HG03442 (cell line): ENCODE measurements around the gene PUS1.
A peak's percentile ranks its signal among the peaks of the same experiment; 100 is the strongest.
"Not testable (repeated sequence)": the region's sequence is repeated elsewhere in the genome, so short reads cannot be mapped to it uniquely, and the experiment has no call there.

Source experiments
- ATAC-seq: cut with Tn5 transposase; IDR thresholded peaks from one replicate; pipeline ENCODE4 v1.9.1; 2021; ENCODE audit warnings: mild to moderate bottlenecking, moderate library complexity; ENCODE audit not compliant: unreplicated experiment

Gene PUS1

DNA sequence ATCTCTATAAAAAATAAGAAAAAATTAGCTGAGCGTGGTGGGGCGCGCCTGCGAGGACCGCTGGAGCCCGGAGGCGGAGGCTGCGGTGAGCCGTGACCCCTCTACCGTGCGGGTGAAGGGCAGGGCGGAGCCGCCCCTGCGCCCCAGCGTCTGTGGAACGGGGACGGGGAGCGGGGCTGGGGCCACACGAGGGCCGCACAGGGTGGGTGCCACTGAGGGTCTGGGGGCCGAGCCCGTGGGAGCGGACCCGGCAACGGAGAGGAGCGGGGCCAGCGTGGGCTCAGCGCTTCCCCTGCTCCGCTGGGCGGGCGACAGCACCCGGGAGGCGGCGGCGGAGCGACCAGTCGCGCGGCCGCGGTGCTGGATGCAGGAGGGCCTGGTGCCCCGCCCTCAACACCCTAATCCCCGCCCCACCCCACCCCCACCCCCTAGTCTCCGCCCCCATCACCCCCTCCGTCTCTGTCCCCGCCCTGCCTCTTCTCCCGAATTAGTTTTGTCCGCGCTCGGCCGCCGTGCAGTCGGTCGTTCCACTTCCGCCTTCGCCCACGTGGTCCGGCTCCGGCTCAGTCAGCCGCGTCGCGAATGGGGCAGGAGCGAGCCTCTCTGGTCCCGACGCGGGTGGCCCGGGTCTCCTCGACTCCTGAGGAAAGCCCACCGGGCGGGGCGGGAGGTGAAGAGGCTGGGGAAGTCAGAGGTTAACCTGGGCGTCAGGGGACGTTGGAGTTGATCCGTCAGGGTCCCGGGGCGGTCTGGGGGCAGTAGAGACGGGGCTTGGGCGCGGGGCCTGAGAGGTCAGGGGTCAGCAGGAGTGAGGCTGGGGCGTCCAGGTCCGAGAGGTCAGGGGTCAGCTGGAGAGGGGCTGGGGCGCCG, at the start of gene PUS1:
Gene PUS1 (plus strand): TSS at position 566 of the 870 bp plus-strand sequence. CDS start 447 bp downstream, outside the sequence.
- ATAC-seq, result peak; percentile 57

DNA sequence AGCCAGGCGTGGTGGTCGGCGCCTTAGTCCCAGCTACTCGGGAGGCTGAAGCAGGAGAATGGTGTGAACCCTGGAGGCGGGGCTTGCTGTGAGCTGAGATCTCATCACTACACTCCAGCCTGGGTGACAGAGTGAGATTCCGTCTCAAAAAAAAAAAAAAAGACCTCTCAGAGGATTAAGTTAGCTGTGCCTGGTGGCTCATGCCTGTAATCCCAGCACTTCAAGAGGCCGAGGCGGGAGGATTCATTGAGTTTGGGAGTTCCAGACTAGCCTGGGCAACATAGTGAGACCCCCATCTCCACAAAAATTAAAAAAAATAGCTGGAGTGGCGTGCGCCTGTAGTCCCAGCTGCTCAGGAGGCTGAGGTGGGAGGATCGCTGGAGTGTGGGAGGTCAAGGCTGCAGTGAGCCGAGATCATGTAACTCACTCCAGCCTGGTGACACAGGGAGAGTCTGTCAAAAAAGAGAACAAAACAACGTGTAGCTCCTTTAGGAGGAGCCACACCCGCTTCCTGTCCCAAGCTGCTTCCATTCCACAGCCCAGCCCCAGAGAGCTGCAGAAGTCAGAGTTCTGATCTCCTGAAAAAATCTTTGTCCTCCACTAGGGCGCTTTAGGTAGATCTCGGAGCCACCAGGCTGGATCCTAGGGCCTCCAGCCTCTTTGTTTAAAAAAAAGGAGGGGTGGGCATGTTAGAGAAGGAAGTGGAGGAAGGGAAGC, 46.1 kb upstream of the PUS1 start:
- ATAC-seq, result no peak

DNA sequence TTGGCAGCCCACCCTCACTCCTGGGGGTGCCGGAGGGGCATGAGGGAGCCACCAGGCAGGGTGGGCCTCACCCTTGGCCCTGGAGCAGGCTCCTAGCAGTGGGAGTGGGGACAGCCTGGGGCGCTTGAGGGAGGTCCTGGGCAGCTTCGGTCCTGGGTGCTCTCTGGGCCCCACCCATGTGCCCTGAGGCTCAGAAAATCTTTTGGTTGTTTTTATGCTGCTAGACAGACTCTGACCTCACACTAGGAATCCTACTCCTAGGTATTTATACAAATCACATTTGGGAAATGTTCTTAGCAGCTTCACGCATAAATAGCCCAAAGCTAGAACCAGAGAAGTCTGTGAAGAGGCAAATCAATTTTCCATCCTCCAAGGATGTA, 45.6 kb upstream of the PUS1 start:
- ATAC-seq, result no peak

DNA sequence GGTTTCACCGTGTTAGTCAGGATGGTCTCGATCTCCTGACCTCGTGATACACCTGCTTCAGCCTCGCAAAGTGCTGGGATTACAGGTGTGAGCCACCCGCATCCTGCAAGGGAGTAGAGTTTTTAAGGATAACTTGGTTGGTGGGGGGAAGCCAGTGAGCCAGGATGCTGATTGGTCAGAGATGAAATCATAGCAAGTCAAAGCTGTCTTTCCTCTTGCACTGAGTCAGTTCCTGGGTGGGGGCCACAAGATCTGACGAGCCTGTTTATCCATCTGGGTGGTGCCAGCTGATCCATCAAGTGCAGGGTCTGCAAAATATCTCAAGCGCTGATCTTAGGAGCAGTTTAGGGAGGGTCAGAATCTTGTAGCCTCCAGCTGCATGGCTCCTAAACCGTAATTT, 44.0 kb upstream of the PUS1 start:
- not testable (repeated sequence) for ATAC-seq

DNA sequence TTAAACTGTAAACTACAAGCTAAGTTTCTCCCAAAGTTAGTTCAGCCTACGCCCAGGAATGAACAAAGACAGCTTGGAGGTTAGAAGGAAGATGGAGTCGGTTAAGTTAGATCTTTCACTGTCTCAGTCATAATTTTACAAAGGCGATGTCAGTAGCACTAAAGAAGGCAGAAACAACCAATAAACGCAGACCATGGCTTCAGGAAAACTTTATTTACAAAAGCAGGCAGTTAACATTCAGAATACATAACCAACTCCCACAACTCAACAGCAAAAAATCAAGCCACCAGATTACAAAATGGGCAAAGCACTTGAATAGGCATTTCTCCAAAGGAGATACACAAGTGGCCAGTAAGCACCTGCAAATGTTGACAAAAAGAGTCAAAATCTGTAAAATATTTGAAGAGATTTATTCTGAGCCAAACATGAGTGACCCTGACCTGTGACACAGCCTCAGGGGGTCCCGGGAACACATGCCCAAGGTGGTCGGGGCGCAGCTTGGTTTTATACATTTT, 43.5 kb upstream of the PUS1 start:
- no peak for ATAC-seq

DNA sequence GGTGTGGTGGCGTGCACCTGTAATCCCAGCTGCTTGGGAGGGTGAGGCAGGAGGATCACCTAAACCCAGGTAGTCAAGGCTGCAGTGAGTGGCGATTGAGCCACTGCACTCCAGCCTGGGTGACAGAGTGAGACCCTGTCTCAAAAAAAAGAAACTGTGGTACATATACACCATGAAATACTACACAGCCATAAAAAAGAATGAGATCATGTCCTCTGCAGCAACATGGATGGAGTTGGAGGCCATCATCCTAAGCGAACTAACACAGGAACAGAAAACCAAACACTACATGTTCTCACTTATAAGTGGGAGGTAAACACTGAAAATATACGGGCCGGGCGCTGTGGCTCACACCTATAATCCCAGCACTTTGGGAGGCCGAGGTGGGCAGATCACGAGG, 37.4 kb upstream of the PUS1 start:
- not testable (repeated sequence) for ATAC-seq

DNA sequence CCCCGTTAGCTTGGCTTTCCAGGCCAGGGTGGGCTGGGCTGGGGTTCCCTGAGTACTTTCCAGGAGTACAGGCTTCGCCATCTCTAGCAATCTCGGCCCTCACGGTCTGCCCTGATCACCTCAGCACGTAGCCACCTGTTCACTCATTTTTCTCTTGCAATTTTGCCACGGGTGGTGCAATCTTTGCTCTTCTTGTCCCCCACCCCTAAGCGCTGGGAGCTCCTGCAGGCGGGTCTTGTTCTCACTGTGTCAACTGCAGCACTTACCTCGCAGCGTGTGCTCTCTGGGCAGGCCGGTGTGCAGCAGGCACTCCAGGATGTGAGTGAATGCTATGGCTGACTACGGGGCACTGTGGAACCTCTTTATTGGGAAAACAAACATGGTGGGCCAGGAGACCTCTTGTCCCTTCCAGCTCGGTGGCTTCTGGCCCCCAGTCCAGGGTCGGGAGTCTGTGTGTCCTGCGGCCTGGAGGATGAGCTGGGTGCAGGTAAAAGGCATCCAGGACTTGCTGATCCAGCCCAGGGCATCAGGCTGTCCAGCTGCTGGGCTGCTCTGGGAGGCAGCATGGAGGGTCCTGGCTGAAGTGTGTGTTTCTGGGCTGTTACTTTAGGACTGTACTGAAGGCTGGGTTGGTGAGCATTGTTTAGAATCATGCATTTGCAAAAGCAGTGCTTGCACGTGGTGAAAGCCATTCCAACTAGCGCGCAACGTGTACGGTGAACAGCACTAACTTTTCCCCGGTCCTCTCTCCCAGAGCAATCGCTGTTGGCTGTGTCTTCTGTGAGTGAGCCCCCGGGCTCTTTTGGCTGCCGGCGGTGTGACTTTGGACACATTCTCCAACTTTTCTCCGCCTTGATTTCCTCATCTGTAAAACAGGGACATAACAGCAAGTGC, 36.1 kb upstream of the PUS1 start:
- no peak for ATAC-seq

DNA sequence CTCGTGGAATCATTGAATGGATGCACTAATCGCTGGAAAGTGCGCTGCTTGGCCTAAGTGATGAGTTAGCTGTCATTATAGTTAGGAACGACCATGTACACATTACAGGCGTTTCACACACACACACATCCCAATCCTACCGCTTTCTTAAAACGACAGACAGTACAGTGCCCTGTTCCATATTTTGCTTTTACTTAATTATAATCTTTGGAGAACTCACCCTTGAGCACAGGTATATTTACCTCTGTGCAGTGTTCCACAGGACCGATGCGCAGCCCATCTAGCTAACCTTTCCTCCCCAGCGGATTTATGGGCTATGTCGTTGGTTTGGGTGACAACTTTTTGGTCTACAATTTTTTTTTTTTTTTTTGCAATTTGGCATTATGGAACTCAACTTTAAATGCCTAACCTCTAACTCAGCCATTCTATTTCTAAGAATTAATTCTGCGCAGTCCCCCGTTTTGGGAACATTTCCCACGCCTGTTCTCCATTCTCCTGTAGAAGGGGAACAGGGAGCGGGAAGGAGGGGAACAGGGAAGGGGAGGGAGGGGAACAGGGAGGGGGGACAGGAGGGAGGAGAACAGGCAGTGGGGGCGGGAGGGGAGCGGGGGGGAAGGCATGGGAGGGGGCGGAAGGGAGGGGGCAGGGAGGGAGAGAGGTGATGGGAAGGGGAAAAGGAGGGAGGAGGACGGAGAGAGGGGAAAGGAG, 35.3 kb upstream of the PUS1 start:
- no peak for ATAC-seq

DNA sequence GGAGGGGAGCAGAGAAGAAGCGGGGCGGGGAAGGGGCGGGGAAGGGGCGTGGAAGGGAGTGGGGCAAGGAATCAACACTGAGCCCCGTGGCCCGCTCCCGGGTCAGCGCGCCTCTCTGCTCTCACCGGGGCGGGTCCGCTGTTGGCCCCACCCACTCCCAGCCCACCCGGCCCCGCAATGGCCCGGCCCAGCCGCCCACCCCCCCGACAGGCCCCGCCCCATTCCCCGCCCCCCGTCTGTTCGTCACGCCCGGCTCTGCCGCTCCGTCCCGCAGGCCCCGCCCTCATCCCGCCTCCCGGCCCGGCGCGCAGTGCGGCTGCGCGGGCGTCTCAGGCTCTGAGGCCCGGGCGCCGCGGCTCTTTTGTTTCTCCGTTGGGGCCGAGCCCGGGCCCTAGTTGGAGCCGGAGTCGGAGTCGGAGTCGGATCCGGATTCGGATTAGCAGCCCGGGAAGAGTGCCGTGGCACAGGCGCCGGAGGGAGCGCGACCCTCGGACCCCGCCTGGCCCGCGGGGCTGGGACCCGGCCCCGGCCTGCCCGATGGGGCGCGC, 34.7 kb upstream of the PUS1 start, which contains the start of gene ULK1:
Gene ULK1 (plus strand): TSS at position 310 of the 548 bp plus-strand sequence. CDS start 380 bp downstream, outside the sequence.
- ATAC-seq, result peak; percentile 76

DNA sequence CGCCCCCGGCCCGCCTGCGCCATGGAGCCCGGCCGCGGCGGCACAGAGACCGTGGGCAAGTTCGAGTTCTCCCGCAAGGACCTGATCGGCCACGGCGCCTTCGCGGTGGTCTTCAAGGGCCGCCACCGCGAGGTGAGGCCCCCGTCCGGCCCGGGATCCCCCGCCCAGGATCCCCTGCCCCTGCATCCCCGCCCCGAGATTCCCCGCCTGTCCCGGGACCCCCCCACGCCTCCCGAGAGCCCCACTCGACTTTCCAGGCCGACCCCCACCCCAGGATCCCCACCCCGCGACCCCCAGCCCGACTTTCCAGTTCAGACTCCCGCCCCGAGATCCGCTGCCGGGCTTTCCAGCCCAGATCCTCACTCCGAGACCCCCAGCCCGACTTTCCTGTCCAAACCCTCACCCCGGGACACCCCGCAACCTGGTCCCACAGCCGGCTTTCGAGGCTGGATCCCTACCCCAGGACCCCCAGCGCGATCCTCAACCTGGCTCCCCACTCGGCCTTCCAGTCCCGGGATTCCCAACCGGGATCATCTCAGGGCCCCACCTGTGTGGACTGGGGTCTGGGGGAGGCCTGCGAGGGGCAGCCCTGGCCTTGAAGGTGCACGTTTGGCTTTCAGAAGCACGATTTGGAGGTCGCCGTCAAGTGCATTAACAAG, 34.0 kb upstream of the PUS1 start:
- peak; percentile 5 for ATAC-seq

DNA sequence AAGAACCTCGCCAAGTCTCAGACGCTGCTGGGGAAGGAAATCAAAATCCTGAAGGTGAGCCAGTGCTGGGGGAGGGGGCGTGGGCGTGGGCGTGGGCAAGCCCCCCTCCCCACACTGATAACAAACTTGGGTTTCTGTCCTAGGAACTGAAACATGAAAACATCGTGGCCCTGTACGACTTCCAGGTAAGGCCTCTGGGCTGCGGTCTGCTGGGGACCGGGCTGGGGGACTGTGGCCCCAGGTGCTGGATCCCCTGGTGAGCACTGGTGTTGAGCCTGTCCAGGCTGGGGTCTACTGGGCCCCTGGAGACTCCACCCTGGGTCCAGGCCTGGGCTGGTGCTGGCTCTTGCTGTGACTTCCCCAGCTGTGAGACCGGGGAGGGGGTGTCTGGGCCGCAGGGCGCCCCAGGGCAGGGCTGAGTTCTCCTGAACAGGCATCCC, 33.4 kb upstream of the PUS1 start:
- ATAC-seq, result no peak

DNA sequence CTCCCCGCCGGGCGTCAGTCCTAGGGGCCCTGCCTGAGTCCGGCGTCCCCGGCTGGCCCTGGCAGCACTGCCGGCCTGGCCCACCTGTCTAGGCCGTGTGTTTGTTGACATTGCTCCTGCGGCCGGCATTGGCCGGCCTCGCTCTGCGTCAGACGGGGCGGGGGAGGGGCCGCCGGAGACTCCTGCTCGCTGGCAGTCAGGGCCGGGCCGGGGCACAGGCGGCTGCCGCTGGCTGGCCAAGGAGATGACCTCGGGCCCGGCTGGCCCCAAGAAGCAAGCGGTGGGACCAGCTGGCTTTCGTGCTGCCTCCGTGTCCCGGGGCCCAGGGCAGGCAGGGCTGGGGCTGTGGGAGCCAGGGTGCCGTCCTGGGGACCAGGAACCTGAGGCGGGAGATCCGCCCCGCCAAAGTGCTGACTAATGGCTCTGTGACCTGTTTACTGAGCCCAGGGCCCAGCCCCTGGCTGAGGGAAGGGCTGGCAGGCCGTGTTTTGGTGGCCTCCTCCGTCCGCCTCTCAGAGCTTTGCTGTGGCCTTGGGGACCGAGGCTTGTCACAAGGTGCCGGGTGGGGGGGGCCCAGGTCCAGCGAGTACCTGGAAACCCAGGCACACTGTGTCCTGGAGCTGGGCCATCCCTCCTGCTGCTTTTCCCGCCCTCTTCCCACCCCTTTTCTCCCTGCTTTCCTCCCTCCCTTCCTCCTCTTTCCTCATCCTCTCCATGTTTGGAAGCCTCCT, 32.8 kb upstream of the PUS1 start:
- peak; percentile 54 for ATAC-seq

DNA sequence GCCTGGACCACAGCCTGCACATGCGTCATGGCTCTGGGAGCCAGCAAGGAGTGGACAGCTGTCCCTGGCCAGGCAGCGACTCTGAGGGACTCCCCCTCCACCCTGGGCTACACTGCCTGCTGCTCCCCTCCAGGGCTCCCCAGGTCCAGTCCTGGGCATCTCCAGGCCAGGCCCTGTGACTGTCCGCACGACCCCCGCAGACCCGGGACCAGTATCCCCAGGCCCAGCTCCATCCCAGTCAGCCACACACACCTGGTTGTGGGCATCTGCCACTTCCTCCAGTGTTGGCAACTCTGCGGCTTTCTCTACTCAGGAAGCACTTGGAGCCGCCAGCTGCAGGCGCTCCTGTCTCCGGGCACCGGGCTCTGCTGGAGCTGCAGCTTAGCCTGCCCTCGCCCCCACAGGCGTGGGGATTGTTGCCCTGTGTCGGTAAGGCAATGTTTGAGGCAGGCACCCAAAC, 32.2 kb upstream of the PUS1 start:
- ATAC-seq, result no peak

DNA sequence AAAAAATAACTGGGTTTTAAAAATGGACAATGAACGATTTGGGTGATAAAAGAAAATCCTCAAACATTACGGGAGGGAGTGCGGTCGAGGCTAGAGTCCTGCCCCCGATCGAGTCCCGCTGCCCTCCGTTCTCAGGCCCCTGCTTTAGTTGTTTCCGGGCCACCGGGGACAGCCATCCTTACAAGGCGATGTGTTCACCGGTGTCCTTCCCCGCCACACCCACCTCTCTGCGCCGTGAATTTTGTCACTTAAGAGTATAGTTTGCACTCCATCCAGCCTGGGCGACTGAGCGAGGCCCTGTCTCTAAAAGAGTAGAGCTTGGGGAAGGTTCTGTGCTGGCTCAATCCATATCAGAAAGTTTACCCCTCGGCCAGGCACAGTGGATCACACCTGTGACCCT, 31.8 kb upstream of the PUS1 start:
- ATAC-seq, result no peak

DNA sequence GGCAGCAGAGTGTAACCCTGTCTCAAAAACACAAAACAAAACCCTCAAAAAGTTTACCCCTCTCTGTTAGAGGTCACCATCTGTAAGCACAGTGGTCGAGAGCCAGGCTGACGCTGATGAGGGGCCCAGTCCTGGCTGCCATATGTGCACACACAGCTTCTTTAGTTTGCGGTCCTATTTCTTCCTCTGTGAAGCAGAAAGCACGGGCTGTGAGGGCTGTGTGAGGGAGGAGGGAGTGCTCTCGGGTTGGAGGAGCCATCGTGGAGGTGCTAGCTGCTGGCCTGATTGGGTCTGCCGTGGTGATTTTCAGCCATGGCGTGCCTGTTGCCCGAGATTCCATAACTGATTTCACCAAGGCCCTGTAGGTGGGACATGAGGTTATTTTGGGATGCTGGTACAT, 31.2 kb upstream of the PUS1 start:
- no peak for ATAC-seq

DNA sequence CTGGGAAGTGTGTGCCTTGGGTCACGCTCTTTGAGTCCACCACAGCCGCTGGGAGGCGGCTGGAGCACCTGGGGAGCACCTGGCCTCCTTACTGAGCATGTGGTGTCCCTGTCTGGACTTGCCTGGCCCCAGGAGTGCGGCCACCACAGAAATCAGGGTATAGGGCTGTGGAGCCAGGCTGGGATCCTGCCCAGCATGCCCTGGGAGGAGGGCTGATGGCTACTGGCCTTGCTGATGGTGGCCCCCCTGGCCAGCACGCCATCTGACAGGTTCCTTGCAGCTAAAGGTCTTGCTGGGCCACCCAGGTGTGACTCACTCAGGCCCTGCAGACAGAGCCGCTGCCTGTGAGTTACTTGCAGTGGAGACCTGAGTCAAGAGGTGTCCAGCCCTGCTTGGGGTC, 28.7 kb upstream of the PUS1 start:
- no peak for ATAC-seq

DNA sequence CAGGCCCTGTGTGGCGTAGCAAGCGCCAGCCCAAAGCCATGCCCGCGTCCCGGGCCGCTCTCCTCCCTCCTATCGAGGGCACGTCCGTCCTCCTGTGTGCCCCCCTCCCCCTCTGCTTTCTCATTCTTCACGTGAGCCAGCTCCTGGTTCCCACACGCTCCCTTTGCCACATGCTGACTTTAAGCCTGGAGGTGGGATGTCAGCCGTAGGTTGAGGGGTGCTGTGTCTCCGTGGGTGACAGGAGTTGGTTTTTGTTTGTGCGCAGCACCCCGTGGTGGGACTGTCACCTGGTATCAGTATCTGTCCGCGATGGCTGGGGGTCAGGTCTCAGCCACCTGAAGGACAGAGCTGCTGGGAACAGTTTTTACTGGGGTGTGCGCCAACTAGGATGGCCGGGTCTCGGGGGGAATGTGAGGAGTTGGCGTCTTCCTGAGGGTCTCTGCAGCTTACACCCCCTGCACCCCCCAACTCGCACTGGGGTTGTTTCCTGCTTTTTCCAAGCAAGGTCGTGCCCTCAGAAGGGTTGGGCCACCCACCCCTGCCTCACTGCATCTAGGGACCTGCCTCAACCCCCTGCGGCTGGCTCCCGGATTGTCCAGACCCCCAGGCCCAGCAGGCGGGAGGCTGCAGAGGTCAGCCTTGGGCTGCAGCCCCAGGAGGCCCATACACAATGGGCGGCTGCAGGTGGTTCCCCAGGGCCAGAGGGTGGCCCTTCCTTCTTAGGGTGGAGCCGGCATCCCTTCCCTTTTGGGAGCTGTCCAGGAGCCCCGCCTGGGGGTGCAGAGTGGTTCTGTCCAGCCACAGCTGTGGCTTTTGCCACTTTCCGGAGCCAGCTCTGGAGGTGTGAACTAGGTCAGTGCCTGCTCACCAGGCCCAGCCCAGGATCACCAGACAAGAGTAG, 27.4 kb upstream of the PUS1 start:
- ATAC-seq, result no peak
